Measurements from ENCODE around the gene HIGD1A. TPM values are rescaled to one million over a fixed set of nuclear protein-coding genes. Genes with fewer than 3 reads are reported as not detected.

The HIGD1A gene
- total RNA-seq, 1 experiment from 2014 or later, result 77.6 TPM

DNA sequence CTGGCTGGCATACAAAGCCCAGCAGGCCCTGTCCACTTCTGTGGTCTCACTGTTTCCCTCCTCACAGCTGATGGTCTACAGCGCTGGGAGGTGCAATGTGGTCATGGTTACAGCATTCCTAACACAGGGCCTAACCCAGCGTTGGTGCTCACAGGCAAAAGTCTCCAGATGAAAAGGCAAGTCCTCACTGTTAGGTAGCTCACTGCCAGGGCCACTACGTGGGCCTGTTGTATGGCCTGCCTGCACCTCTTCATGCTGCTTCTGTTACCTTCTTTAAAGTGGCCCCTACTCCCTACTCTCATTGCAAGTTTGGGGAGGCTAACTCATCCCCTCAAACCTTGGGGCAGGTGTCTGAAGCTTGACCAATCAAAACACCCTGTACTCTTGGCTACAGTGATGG is 62.5 kb downstream of the HIGD1A start:
- Histone ChIP-seq H3K27me3 (ENCODE audit: insufficient read depth, low read length) (no peaks in the 10 kb centered on the region), H3T11ph (ENCODE audit: low read length) (no peak overlapping the region), H3K14ac (ENCODE audit: insufficient read depth, low read length) (no peak overlapping the region), H3K18ac (ENCODE audit: insufficient read length, low read depth, low read length) (no peak overlapping the region), H3K4ac (ENCODE audit: low read depth, low read length) (no peak overlapping the region), H3K4me2 (ENCODE audit: insufficient read depth, insufficient read length, low read length) (no peak overlapping the region), H3K9me3 (ENCODE audit: control insufficient read depth, low read depth, low read length) (no peaks in the 10 kb centered on the region), H4K91ac (ENCODE audit: insufficient read length, low read depth, low read length) (no peak overlapping the region), H3K79me1 (ENCODE audit: insufficient read depth, low read depth, low read length, poor library complexity, severe bottlenecking) (no peaks in the 10 kb centered on the region), H2BK120ac (ENCODE audit: low read depth, low read length, poor library complexity, severe bottlenecking) (no peak overlapping the region), H2BK12ac (ENCODE audit: insufficient read length, low read depth, low read length) (no peak overlapping the region), H3K79me2 (ENCODE audit: insufficient read depth, low read length) (no peaks in the 10 kb centered on the region), H3K4me1 (ENCODE audit: insufficient read depth, low read length) (no peaks in the 10 kb centered on the region), H4K8ac (replicated peaks; ENCODE audit: insufficient read length, low read depth, low read length) (no peak overlapping the region), H2BK20ac (ENCODE audit: low read depth, low read length, poor library complexity, severe bottlenecking) (no peak overlapping the region), H4K5ac (ENCODE audit: insufficient read length, low read depth, low read length) (no peak overlapping the region), H4K20me1 (ENCODE audit: control insufficient read depth, insufficient read depth, insufficient read length) (no peaks in the 10 kb centered on the region), H3K9ac (ENCODE audit: extremely low read depth, insufficient read length, low read length) (no peak overlapping the region), H3K27ac (ENCODE audit: insufficient read length, low read depth, low read length) (no peak overlapping the region), H3K56ac (ENCODE audit: insufficient read length, low read depth, low read length) (no peak overlapping the region), H2AFZ (ENCODE audit: low read length) (no peak overlapping the region), H3K23me2 (ENCODE audit: insufficient read length, low read depth, low read length, poor library complexity, severe bottlenecking) (no peaks in the 10 kb centered on the region), H2BK5ac (ENCODE audit: insufficient read length, low read length) (no peak overlapping the region), H3K23ac (ENCODE audit: insufficient read length, low read depth, low read length) (no peak overlapping the region), H2AK5ac (ENCODE audit: insufficient read length, low read length) (no peak overlapping the region), H2BK15ac (ENCODE audit: low read depth, low read length) (no peak overlapping the region)
- H3K4me1 Mint-ChIP-seq, result peaks cover 21% of the 10 kb centered on the region in 2 experiments
- no CpG with 5 or more reads among the region's 3 CpGs for WGBS (ENCODE audit: extremely low coverage, insufficient read length, low lambda C conversion rate)
- no peak overlapping the region for H3K4me3 Mint-ChIP-seq
- no peak overlapping the region; a peak in 1 of 7 replicates for H3K27ac Mint-ChIP-seq
- TF ChIP-seq, protein P1, sequence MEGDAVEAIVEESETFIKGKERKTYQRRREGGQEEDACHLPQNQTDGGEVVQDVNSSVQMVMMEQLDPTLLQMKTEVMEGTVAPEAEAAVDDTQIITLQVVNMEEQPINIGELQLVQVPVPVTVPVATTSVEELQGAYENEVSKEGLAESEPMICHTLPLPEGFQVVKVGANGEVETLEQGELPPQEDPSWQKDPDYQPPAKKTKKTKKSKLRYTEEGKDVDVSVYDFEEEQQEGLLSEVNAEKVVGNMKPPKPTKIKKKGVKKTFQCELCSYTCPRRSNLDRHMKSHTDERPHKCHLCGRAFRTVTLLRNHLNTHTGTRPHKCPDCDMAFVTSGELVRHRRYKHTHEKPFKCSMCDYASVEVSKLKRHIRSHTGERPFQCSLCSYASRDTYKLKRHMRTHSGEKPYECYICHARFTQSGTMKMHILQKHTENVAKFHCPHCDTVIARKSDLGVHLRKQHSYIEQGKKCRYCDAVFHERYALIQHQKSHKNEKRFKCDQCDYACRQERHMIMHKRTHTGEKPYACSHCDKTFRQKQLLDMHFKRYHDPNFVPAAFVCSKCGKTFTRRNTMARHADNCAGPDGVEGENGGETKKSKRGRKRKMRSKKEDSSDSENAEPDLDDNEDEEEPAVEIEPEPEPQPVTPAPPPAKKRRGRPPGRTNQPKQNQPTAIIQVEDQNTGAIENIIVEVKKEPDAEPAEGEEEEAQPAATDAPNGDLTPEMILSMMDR (conservative IDR thresholded peaks at IDR 0.05), result no peak
- H3K27me3 Mint-ChIP-seq (ENCODE audit: low read depth), result peaks cover 6% of the 10 kb centered on the region; the same call in 1 of the 2 replicates
- no peaks in the 10 kb centered on the region for H3K36me3 Mint-ChIP-seq (ENCODE audit: insufficient read depth in 1 of 3, low read depth in 3 of 3)
- H3K9me3 Mint-ChIP-seq, result peaks cover 0 to 3% of the 10 kb centered on the region in 2 experiments; a peak in 2 of 5 replicates
- peak; percentile 21 for DNase-seq
